Left kidney (tissue), 2 donors: ENCODE measurements around the gene SYNPO. TPM values are rescaled to one million over a fixed set of nuclear protein-coding genes. Genes with fewer than 3 reads are reported as not detected.

Experiments used
- DNase-seq: peaks from one replicate; pipeline ENCODE4 v3.0.0-alpha.2; 2013
- polyA plus RNA-seq: library from polyadenylated mRNA; unstranded; fragments of 120-200 nt; gene quantifications from one replicate; pipeline ENCODE4 v1.2.1, GENCODE V29; 2013; ENCODE audit not compliant: insufficient read length

Gene SYNPO
- polyA plus RNA-seq, 1 donor, result 85.9 TPM

- DNase-seq, result no peak
Measured at GRCh38 chr5:150653145-150653761, 12.8 kb downstream of the SYNPO start.

DNA sequence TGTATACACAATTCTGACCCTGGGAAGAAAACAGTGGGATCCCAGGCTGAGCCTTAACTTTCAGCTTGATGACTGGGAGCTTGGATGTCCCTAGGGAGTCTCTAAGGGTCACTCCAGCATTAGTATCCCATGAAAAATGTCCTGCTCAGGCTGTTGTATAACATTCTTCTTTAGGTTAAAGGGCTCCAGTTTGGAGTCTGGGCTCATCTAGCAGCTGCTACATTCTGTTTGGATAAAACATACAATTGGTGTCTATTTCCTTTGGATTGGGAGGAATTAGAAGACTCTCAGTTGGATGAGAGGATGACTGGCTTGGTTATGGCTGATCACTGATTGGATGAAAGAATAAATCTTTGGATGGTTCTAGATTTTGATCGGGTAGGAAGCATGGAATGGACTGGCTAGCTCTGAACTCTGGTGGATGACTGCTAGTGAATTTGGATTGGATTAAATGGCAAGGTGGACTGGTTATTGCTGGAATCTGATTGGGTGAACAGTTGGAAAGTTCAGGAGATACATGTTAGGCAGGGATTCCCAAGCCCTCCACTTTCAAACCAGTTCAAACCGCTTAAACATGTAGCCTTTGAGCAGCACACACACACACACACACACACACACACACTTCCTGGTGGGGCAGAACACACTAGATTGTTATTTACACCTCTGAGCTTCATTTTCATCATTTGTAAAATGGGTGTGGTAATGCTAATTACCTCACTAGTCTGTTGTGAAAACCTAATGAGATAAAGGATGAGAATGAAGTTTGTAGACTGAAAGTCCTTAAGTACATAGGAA lies 13.5 kb downstream of the SYNPO start:
- no peak for DNase-seq

DNA sequence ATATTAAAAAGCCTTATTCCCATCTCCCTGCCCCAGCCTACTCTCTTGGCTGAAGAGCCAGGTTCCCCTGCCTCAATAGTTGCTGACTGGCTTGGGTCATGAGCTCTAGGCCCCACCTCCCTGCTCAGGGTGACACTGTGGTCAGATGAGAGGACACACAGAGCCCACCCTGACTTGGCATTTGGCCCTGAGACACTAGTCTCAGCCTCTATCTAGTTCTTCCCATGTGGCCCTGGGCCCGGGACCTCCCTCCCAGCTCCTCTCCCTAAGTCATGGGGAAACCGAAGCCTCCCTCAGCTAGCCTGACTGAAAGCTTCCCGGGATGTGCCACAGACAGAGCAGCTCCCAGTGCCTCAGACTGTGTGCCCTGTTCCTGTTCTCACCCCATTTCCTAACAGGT lies 14.8 kb downstream of the SYNPO start:
- DNase-seq, result no peak

DNA sequence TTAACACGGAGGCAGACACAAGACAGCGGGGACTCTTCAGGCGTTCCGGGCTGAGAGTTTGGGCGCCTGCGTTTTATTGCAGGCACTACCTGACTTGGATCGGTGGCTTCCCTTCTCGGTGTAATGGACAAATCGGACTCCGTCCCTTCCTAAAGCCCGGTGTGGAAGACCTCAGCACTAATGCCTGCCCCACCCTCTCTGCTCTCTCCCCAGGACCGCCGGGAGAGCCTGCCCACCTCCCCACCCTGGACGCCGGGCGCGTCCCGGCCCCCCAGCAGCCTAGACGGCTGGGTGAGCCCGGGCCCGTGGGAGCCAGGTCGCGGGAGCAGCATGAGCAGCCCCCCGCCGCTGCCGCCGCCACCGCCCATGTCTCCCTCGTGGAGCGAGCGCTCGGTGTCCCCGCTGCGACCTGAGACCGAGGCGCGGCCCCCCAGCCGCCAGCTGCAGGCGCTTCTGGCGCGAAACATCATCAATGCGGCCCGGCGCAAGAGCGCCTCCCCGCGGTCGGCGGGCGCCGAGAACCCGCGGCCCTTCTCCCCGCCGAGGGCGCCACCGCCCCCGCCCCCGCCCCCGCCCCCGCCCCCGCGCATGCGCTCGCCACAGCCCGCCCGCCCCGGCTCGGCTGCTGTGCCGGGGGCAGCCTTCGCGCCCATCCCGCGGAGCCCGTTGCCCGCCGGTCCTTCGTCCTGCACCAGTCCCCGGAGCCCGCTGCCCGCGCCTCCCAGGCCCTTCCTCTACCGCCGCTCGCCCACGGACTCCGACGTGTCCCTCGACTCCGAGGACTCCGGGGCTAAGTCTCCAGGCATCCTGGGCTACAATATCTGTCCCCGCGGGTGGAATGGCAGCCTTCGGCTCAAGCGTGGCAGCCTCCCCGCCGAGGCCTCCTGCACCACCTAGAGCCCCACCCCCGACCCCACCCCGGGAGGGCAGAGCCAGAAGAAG lies 16.0 kb downstream of the SYNPO start:
- peak; percentile 79 for DNase-seq

DNA sequence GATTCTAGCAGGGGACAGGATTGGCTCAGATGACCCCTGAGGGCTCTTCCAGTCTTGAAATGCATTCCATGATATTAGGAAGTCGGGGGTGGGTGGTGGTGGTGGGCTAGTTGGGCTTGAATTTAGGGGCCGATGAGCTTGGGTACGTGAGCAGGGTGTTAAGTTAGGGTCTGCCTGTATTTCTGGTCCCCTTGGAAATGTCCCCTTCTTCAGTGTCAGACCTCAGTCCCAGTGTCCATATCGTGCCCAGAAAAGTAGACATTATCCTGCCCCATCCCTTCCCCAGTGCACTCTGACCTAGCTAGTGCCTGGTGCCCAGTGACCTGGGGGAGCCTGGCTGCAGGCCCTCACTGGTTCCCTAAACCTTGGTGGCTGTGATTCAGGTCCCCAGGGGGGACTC lies 17.7 kb downstream of the SYNPO start:
- no peak for DNase-seq

GRCh38 chr5:150658699-150659265 lies 18.3 kb downstream of the SYNPO start:
- DNase-seq, result no peak

GRCh38 chr5:150659360-150660107 lies 19.1 kb downstream of the SYNPO start:
- DNase-seq, result no peak

DNA sequence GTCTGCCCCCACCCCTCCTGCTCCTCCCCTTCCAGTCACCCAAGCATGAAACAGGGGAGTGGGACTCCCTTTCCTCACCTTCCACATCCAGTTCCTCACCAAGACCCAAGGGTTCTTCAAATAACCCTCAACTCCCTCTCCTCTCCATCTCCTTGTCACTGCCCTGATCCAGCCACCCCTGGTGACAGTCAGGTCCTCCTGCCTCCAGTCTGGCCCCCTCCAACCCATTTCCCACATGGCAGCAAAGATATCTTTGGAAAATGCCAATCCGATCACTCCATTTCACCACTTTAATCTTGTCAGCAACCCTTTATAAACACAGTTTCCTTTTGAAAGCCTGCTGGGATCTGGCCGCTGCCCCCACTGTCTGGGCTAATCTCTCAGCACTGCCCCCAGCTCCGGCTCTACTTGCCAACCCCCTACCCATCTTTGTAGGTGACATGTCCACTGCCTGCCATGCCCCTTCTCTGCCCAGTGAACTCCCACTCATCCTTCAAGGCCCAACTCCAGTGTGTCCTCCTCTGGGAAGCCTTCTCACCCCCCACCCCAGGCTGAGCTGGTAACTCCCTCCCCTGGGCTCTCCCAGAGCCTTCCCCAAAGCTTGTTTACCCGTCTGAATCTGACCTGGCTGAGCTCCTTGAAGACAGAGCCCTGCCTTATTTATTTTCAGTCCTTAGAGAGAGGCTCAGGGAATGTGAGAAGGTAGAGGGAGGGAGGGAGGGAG lies 19.8 kb downstream of the SYNPO start:
- DNase-seq, result no peak

GRCh38 chr5:150661086-150661485 lies 20.6 kb downstream of the SYNPO start, which contains the start of gene MYOZ3:
MYOZ3 (plus strand) TSS chr5:150661251; CDS start chr5:150662942, 1,691 bp downstream.
- no peak for DNase-seq

DNA sequence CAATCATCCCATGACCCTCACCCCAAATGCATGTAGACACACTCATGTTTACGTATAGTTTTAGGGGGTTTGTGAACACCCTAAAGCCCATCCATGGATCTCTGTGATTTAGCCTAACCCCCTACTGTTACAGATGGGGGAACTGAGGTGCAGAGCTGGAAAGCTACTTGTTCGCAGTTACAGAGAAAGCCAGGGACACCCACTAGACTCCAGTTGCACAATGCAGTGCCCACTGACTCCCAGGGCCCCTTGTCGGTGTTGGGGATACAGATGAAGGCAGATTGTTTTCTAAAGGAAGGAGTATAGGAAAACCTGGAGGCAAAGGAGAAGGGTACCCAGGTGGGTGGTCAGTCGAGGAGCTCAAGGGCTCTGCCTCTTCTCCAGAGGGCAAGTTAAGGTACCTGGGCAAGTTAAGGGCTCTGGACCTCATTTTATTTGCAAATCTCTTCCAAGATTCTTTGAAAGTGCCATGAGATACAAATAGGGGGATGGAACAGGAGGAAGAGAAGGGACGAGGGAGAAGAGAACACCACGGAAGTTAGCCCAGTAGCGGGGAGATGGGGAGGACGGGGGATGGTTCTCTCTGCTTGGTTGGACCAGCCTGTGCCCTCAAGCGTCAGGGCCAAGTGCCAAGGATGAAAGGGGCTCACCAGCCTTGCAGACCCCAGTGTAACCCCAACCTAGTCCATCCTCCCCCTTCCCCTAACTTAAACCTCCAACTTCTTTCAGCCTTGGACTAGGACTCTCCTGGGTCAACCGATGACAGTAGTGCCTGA lies 21.5 kb downstream of the SYNPO start:
- no peak for DNase-seq

DNA sequence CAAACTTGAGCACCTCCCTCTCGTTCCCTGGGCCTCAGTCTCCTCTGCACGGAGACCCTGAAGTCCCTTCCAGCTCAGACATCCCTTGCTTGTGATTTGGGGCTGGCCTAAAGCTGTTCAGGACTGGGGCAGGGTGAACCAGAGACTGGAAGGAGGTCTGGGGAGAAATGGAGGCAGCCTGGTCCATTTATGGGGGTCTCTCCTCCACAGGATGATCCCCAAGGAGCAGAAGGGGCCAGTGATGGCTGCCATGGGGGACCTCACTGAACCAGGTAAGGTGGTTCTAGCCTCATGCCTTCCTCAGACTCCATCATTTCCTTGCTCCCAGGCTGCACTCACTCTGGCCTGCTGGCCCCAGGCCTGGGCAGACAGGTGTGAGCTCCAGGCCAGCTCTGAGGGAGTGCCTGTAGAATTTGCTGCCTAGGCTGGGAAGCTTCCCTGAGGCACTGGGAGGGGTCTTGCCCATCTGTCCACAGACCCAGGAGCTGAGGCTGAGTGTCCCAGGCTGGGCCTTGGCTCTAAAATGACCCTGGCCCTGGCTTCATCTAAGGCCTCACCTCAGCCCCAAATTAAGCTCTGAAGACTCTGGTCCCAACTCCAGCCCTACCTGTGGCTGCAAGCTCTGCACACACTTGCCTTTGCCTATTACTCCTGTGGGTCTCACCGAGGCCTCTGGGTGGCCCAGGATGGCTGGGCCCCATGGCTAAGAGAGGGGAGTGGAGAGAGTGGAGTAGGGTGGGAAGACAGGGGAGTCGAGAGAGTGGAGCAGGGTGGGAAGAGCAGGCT lies 22.5 kb downstream of the SYNPO start:
- no peak for DNase-seq

GRCh38 chr5:150663936-150664335 lies 23.5 kb downstream of the SYNPO start:
- no peak for DNase-seq

DNA sequence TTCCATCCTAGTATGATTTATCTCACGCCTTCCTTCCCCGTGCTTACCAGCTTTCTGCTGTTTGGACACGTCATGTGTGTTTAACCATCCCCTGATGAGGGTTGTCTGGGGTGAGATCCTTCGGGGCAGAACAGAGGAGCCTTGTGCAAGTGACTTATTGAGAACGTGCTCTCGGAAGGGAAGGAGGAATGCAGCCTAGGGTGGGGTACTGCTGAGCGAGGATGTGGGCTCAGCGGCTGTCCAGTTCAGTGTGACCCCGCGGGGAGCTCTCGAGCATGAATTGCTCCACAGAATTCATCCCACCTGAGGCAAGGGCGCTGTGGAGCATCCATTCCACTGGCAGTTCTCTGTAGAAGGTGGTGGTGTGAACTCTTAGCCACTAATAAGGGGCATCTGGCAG lies 24.6 kb downstream of the SYNPO start:
- DNase-seq, result no peak

DNA sequence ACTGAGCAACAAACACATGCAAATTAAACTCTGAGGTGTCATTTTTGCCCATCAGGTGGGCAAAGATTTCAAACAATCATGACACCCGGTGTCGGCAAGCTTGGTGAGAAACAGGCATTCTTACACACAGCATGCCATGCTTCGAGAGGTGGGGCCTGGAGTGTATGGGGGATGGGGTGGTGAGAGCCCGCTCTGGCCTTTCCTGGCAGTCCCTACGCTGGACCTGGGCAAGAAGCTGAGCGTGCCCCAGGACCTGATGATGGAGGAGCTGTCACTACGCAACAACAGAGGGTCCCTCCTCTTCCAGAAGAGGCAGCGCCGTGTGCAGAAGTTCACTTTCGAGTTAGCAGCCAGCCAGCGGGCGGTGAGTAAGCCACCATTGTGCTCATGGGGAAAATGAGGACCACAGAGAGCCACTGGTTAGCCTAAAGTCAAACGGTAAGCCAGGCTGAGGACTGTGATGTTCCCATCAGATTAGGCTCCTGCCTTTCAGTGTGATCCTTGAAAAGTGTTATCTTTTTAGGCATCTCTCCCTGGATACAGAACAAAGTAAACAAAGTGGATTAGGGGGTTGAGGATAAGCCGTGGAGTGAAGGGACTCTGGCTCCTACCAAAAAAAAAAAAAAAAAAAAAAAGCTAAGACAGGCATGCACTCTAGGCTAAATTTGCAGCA lies 30.0 kb downstream of the SYNPO start:
- DNase-seq, result no peak

- no peak for DNase-seq
Measured at GRCh38 chr5:150670948-150671310, 30.5 kb downstream of the SYNPO start.

DNA sequence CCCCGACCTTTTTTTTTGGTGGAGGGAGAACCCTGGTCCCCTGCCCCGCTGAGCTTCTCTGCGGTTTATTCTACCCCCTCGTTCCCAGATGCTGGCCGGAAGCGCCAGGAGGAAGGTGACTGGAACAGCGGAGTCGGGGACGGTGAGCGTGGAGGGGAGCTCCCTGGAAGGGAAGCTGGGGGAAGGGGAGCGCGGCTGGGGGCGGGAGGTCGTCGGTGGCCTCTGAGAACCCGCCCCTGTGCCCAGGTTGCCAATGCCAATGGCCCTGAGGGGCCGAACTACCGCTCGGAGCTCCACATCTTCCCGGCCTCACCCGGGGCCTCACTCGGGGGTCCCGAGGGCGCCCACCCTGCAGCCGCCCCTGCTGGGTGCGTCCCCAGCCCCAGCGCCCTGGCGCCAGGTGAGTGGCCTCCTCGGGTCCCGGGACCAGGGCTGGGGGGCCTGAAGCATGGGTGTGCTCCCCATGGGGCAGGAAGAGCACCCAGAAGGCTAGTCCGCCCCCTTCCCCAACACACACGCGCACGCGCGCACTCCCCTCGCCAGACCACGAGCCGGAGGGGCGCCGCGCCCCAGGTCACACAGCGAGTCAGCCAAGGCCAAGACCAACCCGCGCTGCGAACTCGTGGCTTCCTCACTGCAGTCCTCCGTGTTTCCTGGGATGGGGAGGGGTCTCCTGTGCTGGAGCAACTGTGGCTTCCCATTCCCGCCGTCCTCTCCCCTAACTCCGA lies 31.2 kb downstream of the SYNPO start:
- no peak for DNase-seq

DNA sequence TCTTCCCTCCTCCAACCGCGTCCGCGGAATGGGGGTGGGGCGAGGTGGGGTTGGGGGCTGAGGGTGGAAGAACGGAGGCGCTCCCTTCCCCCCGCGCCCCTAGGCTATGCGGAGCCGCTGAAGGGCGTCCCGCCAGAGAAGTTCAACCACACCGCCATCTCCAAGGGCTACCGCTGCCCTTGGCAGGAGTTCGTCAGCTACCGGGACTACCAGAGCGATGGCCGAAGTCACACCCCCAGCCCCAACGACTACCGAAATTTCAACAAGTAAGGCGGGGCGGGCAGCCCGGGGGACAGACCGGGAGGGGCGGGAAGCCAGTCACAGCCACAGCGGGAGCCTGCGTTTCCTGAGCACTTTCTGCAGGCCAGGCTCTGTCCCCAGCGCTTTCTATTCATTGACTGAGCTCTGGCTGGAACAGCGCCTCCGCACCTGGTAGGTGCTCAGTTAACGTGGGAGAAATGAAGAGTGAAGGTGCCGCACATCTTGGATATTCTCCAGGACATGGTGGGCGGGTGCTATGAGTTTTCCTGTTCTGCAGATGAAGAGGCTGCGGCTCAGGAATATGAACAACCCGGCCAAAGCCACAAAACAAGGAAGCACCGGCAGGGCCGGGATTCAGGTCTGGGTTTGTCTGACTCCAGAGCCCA lies 31.9 kb downstream of the SYNPO start:
- no peak for DNase-seq
